HepG2 (cell line): Measurements from ENCODE around the gene NUFIP1. TPM values are rescaled to one million over a fixed set of nuclear protein-coding genes. Genes with fewer than 3 reads are reported as not detected.

ENCODE experiments used
- CREBL2 ChIP-seq: sonication (generic); formaldehyde crosslinking; IDR thresholded peaks from 2 replicates; pipeline ENCODE4 v1.8.1; 2023; ENCODE audit warnings: missing genetic modification reagents, mild to moderate bottlenecking, borderline replicate concordance
- DR1 ChIP-seq: sonication (generic); formaldehyde crosslinking; IDR thresholded peaks from 2 replicates; pipeline ENCODE4 v1.8.0; 2021; ENCODE audit warnings: mild to moderate bottlenecking, missing genetic modification reagents, inconsistent platforms
- FOXO4 ChIP-seq: sonication (generic); formaldehyde crosslinking; conservative IDR thresholded peaks from 2 replicates; pipeline ENCODE4 v1.8.1; 2023; ENCODE audit warnings: missing genetic modification reagents
- IKZF4 ChIP-seq: sonication (generic); formaldehyde crosslinking; IDR thresholded peaks from 2 replicates; pipeline ENCODE4 v1.5.1; 2020; ENCODE audit warnings: borderline replicate concordance, mild to moderate bottlenecking, low read depth, missing genetic modification reagents; ENCODE audit errors: not compliant biosample characterization
- MLX ChIP-seq: IDR thresholded peaks from 2 replicates; pipeline ENCODE4 v1.6.1; 2016
- NFATC3 ChIP-seq: sonication (generic); formaldehyde crosslinking; IDR thresholded peaks from 2 replicates; pipeline ENCODE4 v1.5.1; 2020; ENCODE audit warnings: mild to moderate bottlenecking, missing genetic modification reagents
- RBM22 ChIP-seq: fragments of 200-400 bp; formaldehyde crosslinking; optimal IDR thresholded peaks from 2 replicates; pipeline ENCODE3; 2017; ENCODE audit warnings: mild to moderate bottlenecking, low read length, moderate library complexity
- RFXANK ChIP-seq: IDR thresholded peaks from 2 replicates; pipeline ENCODE4 v1.6.1; 2016
- STAG1 ChIP-seq: sonication (generic); formaldehyde crosslinking; IDR thresholded peaks from 2 replicates; pipeline ENCODE4 v1.4.0; 2020; ENCODE audit warnings: missing genetic modification reagents
- TRAFD1 ChIP-seq: sonication (generic); formaldehyde crosslinking; IDR thresholded peaks from 2 replicates; pipeline ENCODE4 v1.5.1; 2020; ENCODE audit warnings: missing genetic modification reagents, mild to moderate bottlenecking, borderline replicate concordance
- ZBTB8A ChIP-seq: sonication (generic); formaldehyde crosslinking; IDR thresholded peaks from 2 replicates; pipeline ENCODE4 v1.4.0; 2020; ENCODE audit warnings: mild to moderate bottlenecking, low read depth, missing genetic modification reagents, borderline replicate concordance
- ZFP36L2 ChIP-seq: sonication (generic); formaldehyde crosslinking; IDR thresholded peaks from 2 replicates; pipeline ENCODE4 v1.4.0; 2020; ENCODE audit warnings: missing genetic modification reagents
- ZFP41 ChIP-seq: sonication (generic); formaldehyde crosslinking; IDR thresholded peaks from 2 replicates; pipeline ENCODE4 v1.4.0; 2020; ENCODE audit warnings: mild to moderate bottlenecking, missing genetic modification reagents, borderline replicate concordance
- ZNF496 ChIP-seq: sonication (generic); formaldehyde crosslinking; IDR thresholded peaks from 2 replicates; pipeline ENCODE4 v1.8.1; 2023; ENCODE audit warnings: mild to moderate bottlenecking, moderate library complexity, missing genetic modification reagents; ENCODE audit not compliant: insufficient replicate concordance
- polyA plus RNA-seq, 8 experiments: library from polyadenylated mRNA; depleted of rRNA in 3 of 8; stranded (reverse) in 7 of 8; unstranded in 1 of 8; fragments of >200 nt; fragmentation: Illumina TruSeq in 4 of 8; extraction: Trizol in 4 of 8; gene quantifications; 2 replicates each; pipeline versions ENCODE4 v1.2.1 to v1.2.3, GENCODE V29; 2011 to 2016; ENCODE audit warnings: low read depth in 4 of 8, missing spikeins in 1 of 8, mixed read lengths in 1 of 8; ENCODE audit not compliant: insufficient read depth in 1 of 8
- total RNA-seq, 5 experiments: library from RNA; depleted of rRNA; stranded (reverse); fragments of >200 nt; fragmentation: Illumina TruSeq; extraction: Trizol; gene quantifications; 2 replicates each; pipeline ENCODE4 v1.2.3, GENCODE V29; 2016; ENCODE audit warnings: low read depth in 1 of 5

NUFIP1 gene
- total and polyA plus RNA-seq, 2 of the 13 experiments (the other 11 are each of a cell fraction or from before 2014, with no cell fraction given), result 1.9 to 10.3 TPM

GRCh38 chr13:44917589-44918325 is 71.5 kb downstream of the NUFIP1 start (continued):
- TF ChIP-seq DR1 (CRISPR knock-in tag) (peak; percentile 17; the same call in 1 of the 2 replicates), MLX (0 out of 2 replicates have a peak, but pooled peaks have one; percentile 18), NFATC3 (CRISPR knock-in tag) (peak; percentile 22; the same call in 1 of the 2 replicates), FOXO4 (CRISPR knock-in tag) (no peak), CREBL2 (no peak), TRAFD1 (CRISPR knock-in tag) (no peak), ZNF496 (CRISPR knock-in tag) (no peak), RBM22 (peak; percentile 99), ZFP41 (CRISPR knock-in tag) (no peak), RFXANK (no peak), IKZF4 (CRISPR knock-in tag) (peak; percentile 39), ZFP36L2 (no peak), ZBTB8A (CRISPR knock-in tag) (no peak), STAG1 (CRISPR knock-in tag) (peak; percentile 17)
